ENCODE data around the gene FLNC.

FLNC gene, protein sequence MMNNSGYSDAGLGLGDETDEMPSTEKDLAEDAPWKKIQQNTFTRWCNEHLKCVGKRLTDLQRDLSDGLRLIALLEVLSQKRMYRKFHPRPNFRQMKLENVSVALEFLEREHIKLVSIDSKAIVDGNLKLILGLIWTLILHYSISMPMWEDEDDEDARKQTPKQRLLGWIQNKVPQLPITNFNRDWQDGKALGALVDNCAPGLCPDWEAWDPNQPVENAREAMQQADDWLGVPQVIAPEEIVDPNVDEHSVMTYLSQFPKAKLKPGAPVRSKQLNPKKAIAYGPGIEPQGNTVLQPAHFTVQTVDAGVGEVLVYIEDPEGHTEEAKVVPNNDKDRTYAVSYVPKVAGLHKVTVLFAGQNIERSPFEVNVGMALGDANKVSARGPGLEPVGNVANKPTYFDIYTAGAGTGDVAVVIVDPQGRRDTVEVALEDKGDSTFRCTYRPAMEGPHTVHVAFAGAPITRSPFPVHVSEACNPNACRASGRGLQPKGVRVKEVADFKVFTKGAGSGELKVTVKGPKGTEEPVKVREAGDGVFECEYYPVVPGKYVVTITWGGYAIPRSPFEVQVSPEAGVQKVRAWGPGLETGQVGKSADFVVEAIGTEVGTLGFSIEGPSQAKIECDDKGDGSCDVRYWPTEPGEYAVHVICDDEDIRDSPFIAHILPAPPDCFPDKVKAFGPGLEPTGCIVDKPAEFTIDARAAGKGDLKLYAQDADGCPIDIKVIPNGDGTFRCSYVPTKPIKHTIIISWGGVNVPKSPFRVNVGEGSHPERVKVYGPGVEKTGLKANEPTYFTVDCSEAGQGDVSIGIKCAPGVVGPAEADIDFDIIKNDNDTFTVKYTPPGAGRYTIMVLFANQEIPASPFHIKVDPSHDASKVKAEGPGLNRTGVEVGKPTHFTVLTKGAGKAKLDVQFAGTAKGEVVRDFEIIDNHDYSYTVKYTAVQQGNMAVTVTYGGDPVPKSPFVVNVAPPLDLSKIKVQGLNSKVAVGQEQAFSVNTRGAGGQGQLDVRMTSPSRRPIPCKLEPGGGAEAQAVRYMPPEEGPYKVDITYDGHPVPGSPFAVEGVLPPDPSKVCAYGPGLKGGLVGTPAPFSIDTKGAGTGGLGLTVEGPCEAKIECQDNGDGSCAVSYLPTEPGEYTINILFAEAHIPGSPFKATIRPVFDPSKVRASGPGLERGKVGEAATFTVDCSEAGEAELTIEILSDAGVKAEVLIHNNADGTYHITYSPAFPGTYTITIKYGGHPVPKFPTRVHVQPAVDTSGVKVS (N-terminal part only)

GRCh38 chr7:128830231-128831177 is at the start of gene FLNC:
FLNC (plus strand) TSS chr7:128830406; CDS start chr7:128830638, 232 bp downstream.
- no peak for DNase-seq

DNA sequence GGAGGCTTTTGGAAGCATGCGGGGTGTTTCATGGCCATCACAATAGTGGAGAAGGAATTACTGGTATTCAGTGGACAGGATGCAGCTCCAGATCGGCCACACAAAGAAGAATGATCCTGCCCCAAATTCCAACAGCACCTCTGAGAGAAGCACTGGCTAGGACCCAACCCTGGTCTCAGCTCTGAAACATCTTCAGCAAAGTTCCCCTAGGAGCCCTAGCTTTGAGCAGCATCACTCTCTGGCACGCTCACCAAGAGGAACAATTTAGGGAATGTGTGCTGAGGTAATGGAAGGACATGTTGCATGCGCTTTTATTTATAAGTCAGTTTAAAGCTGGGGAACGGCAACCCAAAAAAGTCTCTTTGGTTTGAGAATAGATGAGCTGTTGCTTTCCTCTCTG is 49.1 kb upstream of the FLNC start:
- no peak for DNase-seq

DNA sequence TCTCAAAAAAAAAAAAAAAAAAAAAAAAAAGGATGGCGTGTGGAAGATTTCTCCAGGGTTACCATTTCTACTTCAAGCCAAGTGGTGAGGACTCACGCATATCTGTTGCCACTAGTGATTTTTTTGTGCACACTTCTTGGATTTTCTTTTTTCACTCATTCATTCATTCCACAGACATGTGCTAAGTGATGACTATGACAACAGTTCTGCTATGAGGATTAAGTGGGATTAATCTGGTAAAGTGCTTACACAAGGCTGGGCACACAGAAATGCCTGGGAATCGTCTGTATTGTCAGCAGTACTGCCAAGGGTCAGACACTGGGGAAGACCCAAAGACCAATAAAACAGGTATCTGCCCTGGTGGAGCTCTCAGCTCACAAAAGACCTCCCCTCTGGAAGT is 48.4 kb upstream of the FLNC start:
- no peak for DNase-seq

GRCh38 chr7:128783143-128783861 is 46.9 kb upstream of the FLNC start:
- no peak for DNase-seq

- DNase-seq, result no peak
These were observed 44.5 kb upstream of the FLNC start for GRCh38 chr7:128785738-128786137.

GRCh38 chr7:128788446-128789412 is 41.5 kb upstream of the FLNC start:
- no peak for DNase-seq

DNA sequence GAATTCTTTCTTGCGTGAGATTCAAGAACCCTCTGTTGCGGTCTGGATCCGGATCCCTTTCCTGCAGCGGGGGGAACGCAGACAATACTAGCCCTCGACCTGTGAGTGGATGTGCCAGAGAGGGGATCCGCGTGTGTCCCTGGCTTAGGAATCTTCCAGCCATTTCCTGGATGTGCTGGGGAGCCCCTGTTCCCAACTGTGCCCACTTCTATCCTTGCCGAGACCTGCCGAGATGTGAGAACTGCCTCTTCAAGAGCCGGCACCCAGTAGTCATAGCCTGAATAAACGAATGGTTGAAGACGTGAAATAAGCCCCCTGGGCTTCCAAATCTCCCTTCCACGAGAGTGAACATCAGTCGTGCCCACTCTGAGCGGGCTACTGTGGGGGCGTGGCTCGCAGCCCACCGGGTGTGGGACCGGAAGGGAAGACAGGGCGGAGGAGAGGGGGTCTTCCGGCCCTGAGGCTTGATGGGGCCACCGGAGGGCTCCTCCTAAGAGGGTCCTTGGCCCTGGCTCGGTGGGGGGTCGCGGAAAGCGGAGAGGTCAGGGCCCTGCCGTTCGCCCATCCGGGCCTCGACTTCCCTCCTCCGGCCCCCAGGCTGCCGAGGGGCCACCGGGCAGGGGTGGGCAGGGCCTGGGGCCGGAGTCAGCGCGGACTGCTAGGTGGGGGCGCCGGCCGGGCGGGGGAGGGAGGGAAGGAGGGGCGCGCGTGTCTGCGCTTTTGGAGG is 39.7 kb upstream of the FLNC start:
- no peak for DNase-seq

- peak; percentile 61 for DNase-seq
These were observed 38.9 kb upstream of the FLNC start, which contains the start of gene CCDC136 for GRCh38 chr7:128791121-128791971. CCDC136 (plus strand) TSS chr7:128791968; CDS start chr7:128792412, 444 bp downstream.

DNA sequence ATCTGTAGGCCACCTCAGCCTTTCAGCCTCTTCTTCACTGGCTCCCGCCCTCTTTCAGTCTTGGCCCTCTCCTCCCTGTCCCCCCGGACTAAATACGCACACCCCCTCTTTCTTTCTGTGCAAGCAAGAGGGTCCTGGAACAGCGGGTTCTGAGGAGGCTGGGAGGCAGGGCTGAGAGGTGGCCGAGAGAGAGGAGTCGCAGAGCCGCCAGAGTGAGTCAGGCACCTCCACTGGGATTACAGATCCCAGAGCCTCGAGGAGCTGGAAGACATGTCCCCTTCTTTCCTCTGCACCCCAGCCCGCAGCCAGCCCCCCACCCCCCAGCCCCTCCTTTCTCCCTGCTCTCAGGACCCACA is 38.3 kb upstream of the FLNC start:
- DNase-seq, result no peak

DNA sequence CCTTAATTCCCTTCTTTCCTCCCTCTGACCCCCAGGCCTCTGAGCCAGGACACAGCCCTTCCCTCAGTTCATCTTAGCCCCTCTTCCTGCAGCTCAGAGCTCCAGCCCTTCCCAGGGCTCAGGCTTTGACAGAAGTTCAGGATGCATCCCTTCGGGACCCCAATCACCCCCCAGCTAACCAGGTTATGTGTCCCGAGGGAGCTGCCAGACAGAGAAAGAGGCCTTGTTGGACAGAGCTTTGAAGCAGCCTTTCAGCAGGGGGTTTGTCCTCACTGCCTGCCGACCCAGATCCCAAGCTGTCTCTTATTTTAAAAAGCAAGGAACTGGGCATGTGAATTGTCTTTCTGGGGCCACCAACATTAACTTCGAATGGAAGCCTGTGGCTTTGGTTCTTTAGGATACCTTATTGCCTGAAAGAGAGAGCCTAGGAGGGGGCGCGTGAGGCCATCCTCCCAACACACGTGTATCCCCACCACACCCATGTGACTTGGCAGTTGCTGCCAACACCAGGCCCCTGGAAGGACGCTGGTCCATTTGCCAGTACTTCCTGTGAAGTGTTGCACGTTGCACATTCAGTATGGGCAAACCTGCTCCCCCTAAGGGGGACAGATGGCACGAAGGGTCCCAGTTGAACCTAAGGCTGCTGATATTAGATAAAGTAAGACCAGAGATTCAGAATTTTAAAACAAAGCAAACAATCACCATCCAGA is 37.6 kb upstream of the FLNC start:
- DNase-seq, result no peak

DNA sequence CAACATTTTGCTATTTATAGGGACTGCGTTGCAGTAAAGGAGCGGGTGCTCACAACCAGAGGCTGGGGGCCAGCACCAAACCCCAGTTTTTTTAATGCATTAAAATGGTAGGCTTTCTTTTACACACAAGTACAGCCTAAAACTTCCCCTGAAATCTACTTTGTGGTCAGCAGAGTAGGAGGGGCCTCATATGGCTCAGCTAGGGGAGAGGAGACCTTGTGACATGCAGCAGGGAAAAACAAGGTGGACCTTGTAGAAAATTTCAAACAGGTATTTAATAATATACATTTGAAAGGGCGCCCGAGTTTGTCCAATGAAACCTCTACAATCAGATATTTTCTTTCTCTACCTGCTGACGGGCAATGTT is 37.0 kb upstream of the FLNC start:
- DNase-seq, result no peak

DNA sequence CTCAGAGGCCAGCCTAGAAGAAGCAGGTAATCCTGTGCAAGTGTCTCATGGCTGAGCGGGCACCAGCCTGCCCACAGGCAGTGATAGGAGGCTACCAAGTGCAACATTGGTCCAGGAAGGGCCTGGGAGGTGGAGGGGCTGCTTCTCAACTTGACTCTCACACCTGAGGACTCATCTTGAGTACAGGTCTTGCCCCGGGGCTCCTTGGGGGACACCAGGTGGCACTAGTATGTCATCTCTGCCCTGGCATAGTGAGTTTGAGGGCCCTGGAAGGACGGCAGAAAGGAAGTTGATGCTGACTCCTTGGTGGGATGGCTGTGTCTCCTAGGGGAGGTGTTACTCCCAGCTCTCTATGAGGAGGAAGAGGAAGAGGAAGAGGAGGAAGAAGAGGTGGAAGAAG is 36.2 kb upstream of the FLNC start:
- no peak for DNase-seq

DNA sequence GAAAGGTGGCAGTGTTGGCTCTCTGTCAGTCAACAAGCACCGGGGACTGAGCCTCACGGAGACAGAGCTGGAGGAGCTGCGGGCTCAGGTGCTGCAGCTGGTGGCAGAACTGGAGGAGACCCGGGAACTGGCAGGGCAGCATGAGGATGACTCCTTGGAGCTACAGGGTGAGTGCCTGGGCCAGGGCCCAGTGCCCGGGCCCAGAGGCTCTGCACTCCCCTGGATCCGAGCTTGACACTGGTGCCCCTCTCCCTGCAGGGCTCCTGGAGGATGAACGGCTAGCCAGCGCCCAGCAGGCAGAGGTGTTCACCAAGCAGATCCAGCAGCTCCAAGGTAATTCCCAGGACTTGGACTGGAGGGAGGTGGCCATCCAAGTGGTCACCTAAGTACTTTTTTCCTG is 35.8 kb upstream of the FLNC start:
- DNase-seq, result no peak

GRCh38 chr7:128795129-128795528 is 35.1 kb upstream of the FLNC start:
- DNase-seq, result no peak

DNA sequence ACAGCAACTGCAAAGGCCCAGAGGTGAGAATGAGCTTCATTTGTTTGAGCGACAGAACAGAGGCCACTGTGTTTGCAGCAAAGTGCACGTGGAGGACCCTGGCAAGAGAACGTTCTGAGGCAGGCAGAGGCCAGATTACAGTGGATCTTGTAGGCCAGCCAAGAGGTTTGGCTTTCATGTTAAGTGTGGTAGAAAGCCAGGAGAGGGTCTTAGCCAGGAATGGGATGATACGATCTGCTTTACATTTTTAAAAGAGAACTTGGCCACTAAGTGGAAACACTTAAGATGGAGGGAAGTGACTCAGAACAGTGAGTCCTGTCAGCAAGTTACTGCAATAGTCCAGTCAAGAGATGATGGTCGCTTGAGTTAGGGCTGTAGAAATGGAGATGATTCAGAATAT is 33.9 kb upstream of the FLNC start:
- DNase-seq, result no peak

DNA sequence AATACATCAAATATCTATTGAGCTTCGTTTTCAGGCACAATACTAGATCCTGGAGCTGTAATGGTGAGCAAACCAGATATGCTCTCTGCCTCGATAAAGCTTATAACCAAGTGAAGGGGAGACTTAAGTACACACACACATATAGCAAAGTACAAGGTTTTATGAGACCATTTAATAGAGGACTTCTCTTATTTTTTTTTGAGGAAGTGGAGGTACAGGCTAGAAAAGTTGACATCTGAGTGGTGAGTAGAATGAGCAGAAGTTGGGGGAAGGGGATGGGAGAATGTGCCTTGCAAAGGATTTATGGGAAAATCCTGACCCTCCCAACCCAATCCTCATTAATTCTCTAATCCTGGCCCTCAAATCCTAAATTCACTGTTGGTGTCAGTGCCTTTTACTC is 30.8 kb upstream of the FLNC start:
- no peak for DNase-seq

GRCh38 chr7:128800567-128800966 is 29.6 kb upstream of the FLNC start:
- DNase-seq, result no peak

- DNase-seq, result no peak
These were observed 29.2 kb upstream of the FLNC start for GRCh38 chr7:128801003-128801402.
